IMR-90 (cell line): Measurements from ENCODE around the gene HSF2BP. TPM values are rescaled to one million over a fixed set of nuclear protein-coding genes. Genes with fewer than 3 reads are reported as not detected.

ENCODE experiments used
- ATAC-seq: fragments of 200-7000 bp; cut with Tn5 transposase; 2 replicates; pipeline ENCODE4 v1.9.1; 2020; ENCODE audit warnings: low read depth, mild to moderate bottlenecking, moderate library complexity
- BruUV-seq: library from RNA; stranded (reverse); fragments of 400-500 nt; replicated peaks from 2 replicates; lab custom pipeline; 2021; lab: Mats Ljungman, UMichigan
- CTCF ChIA-PET: fragments of 300-600 bp; formaldehyde crosslinking; extraction: SDS; loops from one replicate; lab custom pipeline; 2021; ENCODE audit warnings: antibody characterized with exemption; lab: Yijun Ruan, JAX
- POLR2A ChIA-PET: fragments of 300-600 bp; sonication (Branson Sonifier 250); formaldehyde crosslinking; loops from one replicate; lab custom pipeline; 2022; ENCODE audit warnings: antibody characterized with exemption; ENCODE audit not compliant: unreplicated experiment; lab: Charles Lee
- DNase-seq: peaks from one replicate; pipeline ENCODE4 v3.0.0; 2013
- H2AFZ ChIP-seq: replicated peaks from 2 replicates; pipeline ENCODE3; 2013; ENCODE audit warnings: low read length, mild to moderate bottlenecking; ENCODE audit not compliant: poor library complexity
- H2AK5ac ChIP-seq: 2 replicates; pipeline ENCODE4 v1.6.1; 2013; ENCODE audit warnings: low read depth, low read length, inconsistent platforms
- H2AK9ac ChIP-seq: replicated peaks from 2 replicates; pipeline ENCODE3; 2013; ENCODE audit warnings: mild to moderate bottlenecking, low read depth, low read length, moderate library complexity; ENCODE audit not compliant: poor library complexity
- H2BK120ac ChIP-seq: 2 replicates; pipeline ENCODE4 v1.6.1; 2013; ENCODE audit warnings: low read depth, low read length, inconsistent platforms
- H2BK15ac ChIP-seq: 3 replicates; pipeline ENCODE4 v1.6.1; 2013; ENCODE audit warnings: low read depth, low read length, inconsistent platforms
- H2BK20ac ChIP-seq: 2 replicates; pipeline ENCODE4 v1.6.1; 2013; ENCODE audit warnings: low read depth, mild to moderate bottlenecking, inconsistent platforms, low read length, moderate library complexity
- H2BK5ac ChIP-seq: 2 replicates; pipeline ENCODE4 v1.6.1; 2013; ENCODE audit warnings: mild to moderate bottlenecking, low read depth, low read length, inconsistent platforms; ENCODE audit not compliant: poor library complexity, severe bottlenecking
- H3K14ac ChIP-seq: replicated peaks from 2 replicates; pipeline ENCODE4 v1.6.1; 2013; ENCODE audit warnings: low read depth, low read length, inconsistent platforms
- H3K18ac ChIP-seq: 2 replicates; pipeline ENCODE4 v1.6.1; 2013; ENCODE audit warnings: low read depth, low read length, control low read depth
- H3K23ac ChIP-seq: 2 replicates; pipeline ENCODE4 v1.6.1; 2013; ENCODE audit warnings: low read depth, low read length, inconsistent platforms
- H3K27ac ChIP-seq: 2 replicates; pipeline ENCODE4 v1.5.1; 2013; ENCODE audit warnings: mild to moderate bottlenecking, control low read depth, low read length; ENCODE audit not compliant: insufficient read depth
- H3K27me3 ChIP-seq: 2 replicates; pipeline ENCODE4 v1.6.1; 2013; ENCODE audit warnings: low read length; ENCODE audit not compliant: control insufficient read depth, insufficient read depth
- H3K36me3 ChIP-seq: 2 replicates; pipeline ENCODE4 v1.6.1; 2013; ENCODE audit warnings: low read length, mixed read lengths; ENCODE audit not compliant: control insufficient read depth, insufficient read depth
- H3K4ac ChIP-seq: 2 replicates; pipeline ENCODE4 v1.6.1; 2013; ENCODE audit warnings: low read depth, low read length, inconsistent platforms
- H3K4me1 ChIP-seq: 2 replicates; pipeline ENCODE4 v1.6.1; 2013; ENCODE audit warnings: low read length, mixed read lengths; ENCODE audit not compliant: control insufficient read depth, insufficient read depth
- H3K4me2 ChIP-seq: 2 replicates; pipeline ENCODE4 v1.6.1; 2013; ENCODE audit warnings: low read depth, mild to moderate bottlenecking, control low read depth, low read length, moderate library complexity
- H3K4me3 ChIP-seq: 2 replicates; pipeline ENCODE4 v1.5.1; 2013; ENCODE audit warnings: low read depth, mild to moderate bottlenecking, control low read depth, low read length, moderate library complexity; ENCODE audit not compliant: insufficient read depth
- H3K56ac ChIP-seq: 2 replicates; pipeline ENCODE4 v1.6.1; 2013; ENCODE audit warnings: low read length, inconsistent platforms; ENCODE audit not compliant: insufficient read depth; ENCODE audit errors: extremely low read depth
- H3K79me1 ChIP-seq, 2 experiments: 2 replicates each; pipeline ENCODE4 v1.6.1; 2013; ENCODE audit warnings: low read length in 2 of 2, inconsistent platforms in 1 of 2, low read depth in 1 of 2
- H3K9ac ChIP-seq: 2 replicates; pipeline ENCODE4 v1.6.1; 2013; ENCODE audit warnings: low read depth, low read length, control low read depth
- H3K9me1 ChIP-seq: 2 replicates; pipeline ENCODE4 v1.6.1; 2013; ENCODE audit warnings: low read length, inconsistent platforms; ENCODE audit not compliant: insufficient read depth
- H3K9me3 ChIP-seq: 2 replicates; pipeline ENCODE4 v1.6.1; 2013; ENCODE audit warnings: low read length; ENCODE audit not compliant: control insufficient read depth, insufficient read depth
- H4K20me1 ChIP-seq: 2 replicates; pipeline ENCODE4 v1.6.1; 2013; ENCODE audit warnings: low read length, inconsistent platforms; ENCODE audit not compliant: insufficient read depth
- H4K5ac ChIP-seq: 2 replicates; pipeline ENCODE4 v1.6.1; 2013; ENCODE audit warnings: mild to moderate bottlenecking, low read depth, low read length, control low read depth
- H4K8ac ChIP-seq, 2 experiments: 2 replicates each; pipeline ENCODE4 v1.6.1; 2013; ENCODE audit warnings: low read depth in 2 of 2, low read length in 2 of 2, control low read depth in 1 of 2, inconsistent platforms in 1 of 2
- H4K91ac ChIP-seq: 2 replicates; pipeline ENCODE4 v1.6.1; 2013; ENCODE audit warnings: low read depth, low read length, inconsistent platforms; ENCODE audit not compliant: insufficient read depth
- MAFK ChIP-seq: IDR thresholded peaks from 2 replicates; pipeline ENCODE4 v1.6.1; 2012; ENCODE audit warnings: low read depth, low read length, improper control_type of control experiment
- RAD21 ChIP-seq: IDR thresholded peaks from 2 replicates; pipeline ENCODE4 v1.6.1; 2012; ENCODE audit warnings: low read length, improper control_type of control experiment
- RFX5 ChIP-seq: IDR thresholded peaks from 2 replicates; pipeline ENCODE4 v1.8.0; 2012; ENCODE audit warnings: low read depth, mild to moderate bottlenecking, low read length, moderate library complexity
- SMC3 ChIP-seq: fragments of 150-350 bp; IDR thresholded peaks from 2 replicates; pipeline ENCODE4 v1.6.1; 2016; ENCODE audit warnings: low read depth, mild to moderate bottlenecking, antibody characterized with exemption, low read length, moderate library complexity
- USF2 ChIP-seq: fragments of 150-350 bp; IDR thresholded peaks from 2 replicates; pipeline ENCODE4 v1.6.1; 2017; ENCODE audit warnings: mild to moderate bottlenecking, antibody characterized with exemption, low read length, low read depth
- WGBS, 2 experiments: methylation state at CpG; one replicate each; pipeline versions ENCODE4 v1.1.5 to v1.1.7; 2013; ENCODE audit warnings: missing lambda C conversion rate in 2 of 2; ENCODE audit not compliant: insufficient read length in 1 of 2; ENCODE audit errors: extremely low coverage in 2 of 2; 5-methylcytosine and 5-hydroxymethylcytosine counted together
- dilution Hi-C: fragments of 300-500 bp; cut with HindIII; formaldehyde crosslinking; loops from one replicate; pipeline ENCODE4 v1.14.3; 2018; ENCODE audit warnings: low sequenced_read_pairs; ENCODE audit not compliant: unreplicated experiment
- in situ Hi-C: fragments of 300-500 bp; cut with MboI; formaldehyde crosslinking; loops from 3 replicates; pipeline ENCODE4 v1.14.3; 2019; ENCODE audit warnings: low sequenced_read_pairs, inconsistent platforms, mixed read lengths
- intact Hi-C: fragments of 100-400 bp; cut with micrococcal nuclease; formaldehyde crosslinking; loops from 2 replicates; pipeline ENCODE4 v1.10.0; 2022
- polyA plus RNA-seq, 3 experiments: library from polyadenylated mRNA; depleted of rRNA; stranded (reverse); fragments of >200 nt; gene quantifications; 2 replicates each; pipeline ENCODE4 v1.2.3, GENCODE V29; 2012; ENCODE audit warnings: low replicate concordance in 1 of 3
- total RNA-seq: library from RNA; depleted of rRNA; stranded (reverse); fragments of >200 nt; gene quantifications from 2 replicates; pipeline ENCODE4 v1.2.3, GENCODE V29; 2012

The HSF2BP gene
- total and polyA plus RNA-seq, 2 of the 4 experiments (the other 2 are of a cell fraction): 0.87 to 0.90 TPM

GRCh38 chr21:43593078-43593477 lies 66.2 kb downstream of the HSF2BP start:
- Histone ChIP-seq H3K9ac (no peak overlapping the region), H2BK15ac (no peak overlapping the region), H2AFZ (no peak overlapping the region), H3K36me3 (no peaks in the 10 kb centered on the region), H3K27me3 (no peaks in the 10 kb centered on the region), H2BK120ac (no peak overlapping the region), H3K4me2 (no peak overlapping the region), H3K79me1 (no peaks in the 10 kb centered on the region), H3K9me1 (peaks cover 4% of the 10 kb centered on the region; the same call in 1 of the 2 replicates), H4K91ac (no peak overlapping the region), H2AK9ac (no peak overlapping the region), H3K14ac (no peak overlapping the region), H2AK5ac (no peak overlapping the region), H3K23ac (no peak overlapping the region), H3K4ac (no peak overlapping the region), H3K27ac (no peak overlapping the region), H3K56ac (no peak overlapping the region), H3K4me3 (no peak overlapping the region), H3K4me1 (peaks cover 9% of the 10 kb centered on the region), H3K18ac (no peak overlapping the region), H3K9me3 (no peaks in the 10 kb centered on the region), H4K5ac (no peak overlapping the region), H2BK20ac (no peak overlapping the region), H2BK5ac (no peak overlapping the region), H4K20me1 (no peaks in the 10 kb centered on the region), H4K8ac (no peak overlapping the region)
- intact Hi-C loops: no loop called here
- CTCF ChIA-PET: interaction anchor here (0.6 kb wide), 1 partner anchor 775 kb away, joined by 4 read pairs; no protein-coding TSS in a partner anchor
- dilution Hi-C loops: no loop called here
- no CpG with 5 or more reads among the region's 5 CpGs for WGBS, 2 experiments
- TF ChIP-seq RAD21: no peak
- no peak for TF ChIP-seq RFX5
- TF ChIP-seq SMC3: no peak
- no peak for TF ChIP-seq USF2
- no peak for TF ChIP-seq MAFK
- ATAC-seq (no peak), DNase-seq (no peak)
- BruUV-seq: no TSS peak
- in situ Hi-C loops: no loop called here
- POLR2A ChIA-PET: no interaction called here
